ENCODE data around the gene SLC44A4.

SLC44A4 gene

DNA sequence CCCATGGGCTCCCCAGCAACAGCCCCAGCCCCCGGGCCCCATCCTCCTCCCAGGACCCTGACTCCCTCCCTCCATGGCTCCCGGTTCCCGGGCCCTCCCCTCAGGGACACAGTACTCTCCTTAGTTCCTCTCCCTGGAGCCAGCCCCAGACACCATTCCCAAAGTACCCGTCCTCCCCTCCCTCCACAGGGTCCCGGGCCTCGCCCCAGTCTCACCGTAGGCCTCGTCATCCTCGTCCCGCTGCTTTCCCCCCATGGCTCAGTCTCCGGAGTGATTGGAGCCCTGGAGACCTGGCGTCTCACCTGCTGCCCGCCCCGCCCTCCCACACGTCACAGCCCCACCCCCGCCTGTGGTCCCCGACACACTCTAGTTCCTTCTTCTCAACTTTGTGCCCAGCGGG is at the start of gene SLC44A4:
SLC44A4 (minus strand) TSS at position 272 of the 400 bp plus-strand sequence; CDS start at position 255, 17 bp downstream.
- no peak for DNase-seq (ENCODE audit: low read depth in 2 of 2)
- no peak for TF ChIP-seq CTCF (IDR thresholded peaks at IDR 0.05; ENCODE audit: low read depth, low read length)
- H3K4me3 ChIP-seq (replicated peaks in 1 of 2; ENCODE audit: low read depth in 2 of 2, low read length in 2 of 2) = no peak within 1 kb of the TSS

GRCh38 chr6:31928672-31928939 is 49.8 kb upstream of the SLC44A4 start:
- TF ChIP-seq CTCF (IDR thresholded peaks at IDR 0.05; ENCODE audit: low read depth, low read length) = no peak
- no peak overlapping the region for H3K4me3 ChIP-seq (replicated peaks in 1 of 2; ENCODE audit: low read depth in 2 of 2, low read length in 2 of 2)
- no peak for DNase-seq (ENCODE audit: low read depth in 2 of 2)

DNA sequence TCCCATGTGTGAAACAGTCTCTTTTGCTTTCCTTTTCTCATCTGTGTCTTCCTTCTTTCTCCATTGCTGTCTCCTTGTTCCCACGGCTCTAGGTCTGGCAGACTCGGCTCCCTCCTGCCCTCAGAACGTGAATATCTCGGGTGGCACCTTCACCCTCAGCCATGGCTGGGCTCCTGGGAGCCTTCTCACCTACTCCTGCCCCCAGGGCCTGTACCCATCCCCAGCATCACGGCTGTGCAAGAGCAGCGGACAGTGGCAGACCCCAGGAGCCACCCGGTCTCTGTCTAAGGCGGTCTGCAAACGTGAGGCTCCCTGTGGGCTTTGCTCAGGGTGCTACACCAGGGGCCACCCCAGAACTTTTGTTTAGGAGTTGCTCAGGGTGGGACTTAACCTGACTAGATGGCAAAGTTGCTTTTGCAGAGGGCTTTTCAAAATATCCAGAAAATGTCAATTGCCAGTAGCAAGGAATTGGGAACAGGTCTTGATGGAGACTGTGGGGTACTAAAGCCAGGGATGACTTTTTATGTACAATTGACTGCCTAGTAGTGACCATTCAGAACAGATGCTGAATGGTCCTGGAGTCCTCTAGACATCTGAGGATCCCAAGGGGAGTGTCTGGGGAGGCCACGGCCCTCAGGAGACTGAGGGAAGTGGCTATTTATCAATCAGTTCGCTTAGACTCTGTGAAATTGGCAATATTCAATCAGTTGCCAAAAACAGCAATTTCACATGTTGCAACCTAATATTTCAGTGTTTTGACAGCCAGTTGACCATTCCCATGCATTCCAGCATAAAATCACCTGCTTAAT is 49.3 kb upstream of the SLC44A4 start:
- H3K4me3 ChIP-seq (replicated peaks in 1 of 2; ENCODE audit: low read depth in 2 of 2, low read length in 2 of 2) = no peak overlapping the region
- TF ChIP-seq CTCF (IDR thresholded peaks at IDR 0.05; ENCODE audit: low read depth, low read length) = no peak

GRCh38 chr6:31927242-31927862 is 48.6 kb upstream of the SLC44A4 start, which contains the start of gene C2:
Gene C2 (plus strand): TSS chr6:31927717. CDS start chr6:31927753, 36 bp downstream.
- TF ChIP-seq CTCF (IDR thresholded peaks at IDR 0.05; ENCODE audit: low read depth, low read length) = no peak
- no peak within 1 kb of the TSS for H3K4me3 ChIP-seq (replicated peaks in 1 of 2; ENCODE audit: low read depth in 2 of 2, low read length in 2 of 2)
- DNase-seq (ENCODE audit: low read depth in 2 of 2) = no peak

More for the DNA sequence above, 49.3 kb upstream of the SLC44A4 start:
- DNase-seq (ENCODE audit: low read depth in 2 of 2) = no peak

- no peak for DNase-seq (ENCODE audit: low read depth in 2 of 2)
- no peak for TF ChIP-seq CTCF (IDR thresholded peaks at IDR 0.05; ENCODE audit: low read depth, low read length)
- no peak overlapping the region for H3K4me3 ChIP-seq (replicated peaks in 1 of 2; ENCODE audit: low read depth in 2 of 2, low read length in 2 of 2)
Observed at GRCh38 chr6:31922942-31923341, 44.1 kb upstream of the SLC44A4 start.

- TF ChIP-seq CTCF (IDR thresholded peaks at IDR 0.05; ENCODE audit: low read depth, low read length) = no peak
- H3K4me3 ChIP-seq (replicated peaks in 1 of 2; ENCODE audit: low read depth in 2 of 2, low read length in 2 of 2) = no peak overlapping the region
- peak; percentile 20 to 32 for DNase-seq (ENCODE audit: low read depth in 2 of 2)
Observed at GRCh38 chr6:31920811-31921210, 42.0 kb upstream of the SLC44A4 start.

Data from cardiac fibroblast (primary cell).